CD14-positive monocyte (primary cell): ENCODE measurements around the gene NUP205. TPM values are rescaled to one million over a fixed set of nuclear protein-coding genes. Genes with fewer than 3 reads are reported as not detected.

Source experiments
- DNase-seq, 3 donors: peaks; one replicate each; pipeline ENCODE4 v3.0.0-alpha.2; 2011 to 2022
- H2AFZ ChIP-seq: 2 replicates; pipeline ENCODE4 v1.6.0; 2012; ENCODE audit warnings: mild to moderate bottlenecking, low read depth, low read length, inconsistent platforms; ENCODE audit not compliant: insufficient read depth, poor library complexity, severe bottlenecking
- H3K27ac ChIP-seq, 2 donors: 1 replicate in 1 of 2; 2 replicates in 1 of 2; pipeline ENCODE4 v1.5.1; 2012 to 2013; ENCODE audit warnings: low read length in 2 of 2, control low read depth in 1 of 2, inconsistent platforms in 1 of 2, low read depth in 1 of 2, mild to moderate bottlenecking in 1 of 2
- H3K27me3 ChIP-seq, 2 donors: one replicate each; pipeline versions ENCODE4 v1.6.0 to v1.6.1; 2011 to 2013; ENCODE audit warnings: low read length in 2 of 2; ENCODE audit not compliant: control insufficient read depth in 2 of 2, insufficient read depth in 2 of 2
- H3K36me3 ChIP-seq, 2 donors: replicated peaks in 1 of 2; 1 replicate in 1 of 2; 2 replicates in 1 of 2; pipeline versions ENCODE4 v1.5.1 to v1.6.1; 2012 to 2013; ENCODE audit warnings: low read length in 2 of 2, control low read depth in 1 of 2, inconsistent platforms in 1 of 2, mild to moderate bottlenecking in 1 of 2; ENCODE audit not compliant: insufficient read depth in 2 of 2, control insufficient read depth in 1 of 2
- H3K4me1 ChIP-seq, 2 donors: 1 replicate in 1 of 2; 2 replicates in 1 of 2; pipeline versions ENCODE4 v1.5.1 to v1.6.1; 2012 to 2013; ENCODE audit warnings: low read length in 2 of 2, control low read depth in 1 of 2, inconsistent platforms in 1 of 2, mild to moderate bottlenecking in 1 of 2, moderate library complexity in 1 of 2; ENCODE audit not compliant: insufficient read depth in 2 of 2, control insufficient read depth in 1 of 2
- H3K4me2 ChIP-seq: replicated peaks from 2 replicates; pipeline ENCODE3; 2012; ENCODE audit warnings: low read length, moderate library complexity, mild to moderate bottlenecking; ENCODE audit not compliant: poor library complexity, severe bottlenecking; ENCODE audit errors: extremely low read depth
- H3K4me3 ChIP-seq, 3 experiments: fragments of 200-600 bp in 1 of 3; sonication (generic) in 1 of 3; replicated peaks in 1 of 3; 1 replicate in 2 of 3; 2 replicates in 1 of 3; pipeline ENCODE4 v1.5.1; 2011 to 2013; ENCODE audit warnings: low read length in 3 of 3, mild to moderate bottlenecking in 3 of 3, control low read depth in 2 of 3, low read depth in 2 of 3, inconsistent platforms in 1 of 3, moderate library complexity in 1 of 3
- H3K79me2 ChIP-seq: 2 replicates; pipeline ENCODE4 v1.6.0; 2012; ENCODE audit warnings: mild to moderate bottlenecking, control low read depth, inconsistent platforms, low read length, moderate library complexity; ENCODE audit not compliant: insufficient read depth
- H3K9ac ChIP-seq: 2 replicates; pipeline ENCODE4 v1.6.0; 2017; ENCODE audit warnings: low read length, mild to moderate bottlenecking; ENCODE audit not compliant: insufficient read depth, poor library complexity, severe bottlenecking
- H3K9me3 ChIP-seq, 2 donors: replicated peaks in 1 of 2; 1 replicate in 1 of 2; 2 replicates in 1 of 2; pipeline versions ENCODE4 v1.5.1 to v1.6.1; 2012 to 2013; ENCODE audit warnings: low read length in 2 of 2, control low read depth in 1 of 2; ENCODE audit not compliant: control insufficient read depth in 1 of 2, insufficient read depth in 1 of 2
- H4K20me1 ChIP-seq: 2 replicates; pipeline ENCODE4 v1.6.0; 2012; ENCODE audit warnings: mild to moderate bottlenecking, low read length, control low read depth, moderate library complexity; ENCODE audit not compliant: insufficient read depth
- H3K27ac Mint-ChIP-seq, 7 donors: one replicate each; pipeline ENCODE4 v1.8.0; 2020; ENCODE audit warnings: mild to moderate bottlenecking in 7 of 7, mixed read lengths in 7 of 7, moderate library complexity in 6 of 7, inconsistent platforms in 2 of 7
- H3K27me3 Mint-ChIP-seq, 3 donors: one replicate each; pipeline ENCODE4 v1.8.0; 2021 to 2022; ENCODE audit warnings: low read depth in 3 of 3, mild to moderate bottlenecking in 3 of 3, mixed read lengths in 3 of 3, moderate library complexity in 3 of 3, inconsistent platforms in 1 of 3
- H3K36me3 Mint-ChIP-seq, 2 donors: one replicate each; pipeline ENCODE4 v1.8.0; 2020; ENCODE audit warnings: mixed read lengths in 2 of 2, inconsistent platforms in 1 of 2, mild to moderate bottlenecking in 1 of 2
- H3K4me1 Mint-ChIP-seq: one replicate; pipeline ENCODE4 v1.8.0; 2020; ENCODE audit warnings: mild to moderate bottlenecking, mixed read lengths
- H3K4me3 Mint-ChIP-seq, 2 donors: one replicate each; pipeline ENCODE4 v1.8.0; 2020; ENCODE audit warnings: mild to moderate bottlenecking in 2 of 2, mixed read lengths in 2 of 2, moderate library complexity in 1 of 2
- H3K9me3 Mint-ChIP-seq, 7 donors: one replicate each; pipeline ENCODE4 v1.8.0; 2020 to 2022; ENCODE audit warnings: mixed read lengths in 7 of 7, mild to moderate bottlenecking in 6 of 7, moderate library complexity in 6 of 7, inconsistent platforms in 2 of 7
- WGBS: methylation state at CpG from one replicate; pipeline ENCODE4 v1.1.5; 2013; ENCODE audit warnings: missing lambda C conversion rate; ENCODE audit not compliant: insufficient coverage; 5-methylcytosine and 5-hydroxymethylcytosine counted together
- intact Hi-C, 2 donors: fragments of 100-400 bp; cut with micrococcal nuclease; formaldehyde crosslinking; loops; one replicate each; pipeline versions ENCODE4 v1.15.0 to v1.15.1; 2023
- polyA plus RNA-seq, 3 donors: library from polyadenylated mRNA; depleted of rRNA in 1 of 3; unstranded in 2 of 3; stranded (reverse) in 1 of 3; fragments of 300-500 nt in 2 of 3; fragments of >200 nt in 1 of 3; fragmentation: Illumina TruSeq in 2 of 3; gene quantifications; 1 replicate in 2 of 3; 2 replicates in 1 of 3; pipeline ENCODE4 v1.2.3, GENCODE V29; 2012 to 2021
- TF ChIP-seq, protein P1 (sequence below): fragments of 200-600 bp; IDR thresholded peaks from one replicate; pipeline ENCODE4 v1.8.0; 2022; ENCODE audit warnings: antibody characterized with exemption, mild to moderate bottlenecking

NUP205 gene
- polyA plus RNA-seq, 3 donors: 10.9 to 15.2 (median 13.7) TPM

- H3K36me3 Mint-ChIP-seq: peaks cover 19 to 28% of the 10 kb centered on the region in 2 donors
- 89% methylated on average over 1 of the region's 3 CpGs for WGBS
- H3K27ac Mint-ChIP-seq: no peak overlapping the region
These were observed 125.9 kb downstream of the NUP205 start for GRCh38 chr7:135683609-135684008.

GRCh38 chr7:135684136-135684535, 126.4 kb downstream of the NUP205 start:
- H3K4me1 Mint-ChIP-seq: no peaks in the 10 kb centered on the region
- TF ChIP-seq, protein P1, sequence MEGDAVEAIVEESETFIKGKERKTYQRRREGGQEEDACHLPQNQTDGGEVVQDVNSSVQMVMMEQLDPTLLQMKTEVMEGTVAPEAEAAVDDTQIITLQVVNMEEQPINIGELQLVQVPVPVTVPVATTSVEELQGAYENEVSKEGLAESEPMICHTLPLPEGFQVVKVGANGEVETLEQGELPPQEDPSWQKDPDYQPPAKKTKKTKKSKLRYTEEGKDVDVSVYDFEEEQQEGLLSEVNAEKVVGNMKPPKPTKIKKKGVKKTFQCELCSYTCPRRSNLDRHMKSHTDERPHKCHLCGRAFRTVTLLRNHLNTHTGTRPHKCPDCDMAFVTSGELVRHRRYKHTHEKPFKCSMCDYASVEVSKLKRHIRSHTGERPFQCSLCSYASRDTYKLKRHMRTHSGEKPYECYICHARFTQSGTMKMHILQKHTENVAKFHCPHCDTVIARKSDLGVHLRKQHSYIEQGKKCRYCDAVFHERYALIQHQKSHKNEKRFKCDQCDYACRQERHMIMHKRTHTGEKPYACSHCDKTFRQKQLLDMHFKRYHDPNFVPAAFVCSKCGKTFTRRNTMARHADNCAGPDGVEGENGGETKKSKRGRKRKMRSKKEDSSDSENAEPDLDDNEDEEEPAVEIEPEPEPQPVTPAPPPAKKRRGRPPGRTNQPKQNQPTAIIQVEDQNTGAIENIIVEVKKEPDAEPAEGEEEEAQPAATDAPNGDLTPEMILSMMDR: no peak
- no peak overlapping the region for H3K4me2 ChIP-seq
- intact Hi-C loops: no loop called here
- no peaks in the 10 kb centered on the region for H3K27me3 ChIP-seq
- no peaks in the 10 kb centered on the region for H3K27me3 Mint-ChIP-seq
- H3K27ac Mint-ChIP-seq: peak overlapping the region in 2 of 7 donors; percentile 33 to 43
- H3K79me2 ChIP-seq: no peaks in the 10 kb centered on the region
- DNase-seq: no peak
- peaks cover 2 to 24% of the 10 kb centered on the region in 2 donors for H3K36me3 ChIP-seq
- peaks cover 16 to 26% of the 10 kb centered on the region in 2 donors for H3K36me3 Mint-ChIP-seq
- no peak overlapping the region for H3K4me3 Mint-ChIP-seq
- no peak overlapping the region for H3K27ac ChIP-seq
- H3K4me1 ChIP-seq: no peaks in the 10 kb centered on the region
- no peak overlapping the region for H3K4me3 ChIP-seq
- H3K9me3 Mint-ChIP-seq: peaks cover 0 to 3% (median 0%) of the 10 kb centered on the region in 7 donors
- WGBS: 88% methylated on average over 2 of the region's 3 CpGs
- no peak overlapping the region for H2AFZ ChIP-seq
- no peaks in the 10 kb centered on the region for H3K9me3 ChIP-seq
- no peak overlapping the region for H3K9ac ChIP-seq
- no peaks in the 10 kb centered on the region for H4K20me1 ChIP-seq

More at GRCh38 chr7:135683609-135684008, 125.9 kb downstream of the NUP205 start:
- no peak for DNase-seq
- H3K27me3 ChIP-seq: no peaks in the 10 kb centered on the region
- H3K36me3 ChIP-seq: peaks cover 5 to 25% of the 10 kb centered on the region in 2 donors
- no peak overlapping the region for H2AFZ ChIP-seq
- Mint-ChIP-seq H3K9me3 (peaks cover 0 to 3% (median 0%) of the 10 kb centered on the region in 7 donors), H3K4me1 (no peaks in the 10 kb centered on the region), H3K27me3 (no peaks in the 10 kb centered on the region), H3K4me3 (no peak overlapping the region)
- H3K27ac ChIP-seq: no peak overlapping the region
- H3K4me2 ChIP-seq: no peak overlapping the region
- TF ChIP-seq, protein P1: no peak
- H3K4me3 ChIP-seq: no peak overlapping the region
- H3K9ac ChIP-seq: no peak overlapping the region
- H3K79me2 ChIP-seq: no peaks in the 10 kb centered on the region
- no peaks in the 10 kb centered on the region for H3K9me3 ChIP-seq
- no peaks in the 10 kb centered on the region for H4K20me1 ChIP-seq
- intact Hi-C loops: no loop called here
- no peaks in the 10 kb centered on the region for H3K4me1 ChIP-seq
